ENCODE measurements around the gene MORF4L1.

The MORF4L1 gene

DNA sequence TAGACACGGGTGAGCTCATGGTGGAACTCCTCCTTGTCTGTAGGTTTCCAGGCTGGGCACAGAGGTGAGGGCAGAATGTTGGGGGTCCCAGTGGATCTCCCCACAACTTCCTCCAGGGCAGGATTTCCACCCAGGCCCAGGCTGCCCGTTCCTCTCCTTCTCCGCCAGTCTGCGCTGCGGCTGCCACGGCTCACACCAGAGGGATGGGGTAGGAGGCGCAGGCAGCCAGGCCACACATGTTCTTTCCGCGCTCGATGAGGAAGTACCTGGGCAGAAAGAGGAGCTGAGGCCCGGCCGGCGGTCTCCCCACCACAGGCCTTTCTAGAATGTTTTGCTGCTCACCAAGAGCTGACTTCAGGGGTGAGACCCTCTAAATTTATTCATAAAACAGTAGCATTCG is 49.2 kb downstream of the MORF4L1 start:
- DNase-seq (ENCODE audit: low read depth) = no peak
- TF ChIP-seq POLR2A (IDR thresholded peaks at IDR 0.05; ENCODE audit: extremely low read depth, insufficient read length) = no peak
- TF ChIP-seq, protein P1, sequence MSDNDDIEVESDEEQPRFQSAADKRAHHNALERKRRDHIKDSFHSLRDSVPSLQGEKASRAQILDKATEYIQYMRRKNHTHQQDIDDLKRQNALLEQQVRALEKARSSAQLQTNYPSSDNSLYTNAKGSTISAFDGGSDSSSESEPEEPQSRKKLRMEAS (IDR thresholded peaks at IDR 0.05; ENCODE audit: low read depth, low read length) = no peak
- TF ChIP-seq, protein P2, sequence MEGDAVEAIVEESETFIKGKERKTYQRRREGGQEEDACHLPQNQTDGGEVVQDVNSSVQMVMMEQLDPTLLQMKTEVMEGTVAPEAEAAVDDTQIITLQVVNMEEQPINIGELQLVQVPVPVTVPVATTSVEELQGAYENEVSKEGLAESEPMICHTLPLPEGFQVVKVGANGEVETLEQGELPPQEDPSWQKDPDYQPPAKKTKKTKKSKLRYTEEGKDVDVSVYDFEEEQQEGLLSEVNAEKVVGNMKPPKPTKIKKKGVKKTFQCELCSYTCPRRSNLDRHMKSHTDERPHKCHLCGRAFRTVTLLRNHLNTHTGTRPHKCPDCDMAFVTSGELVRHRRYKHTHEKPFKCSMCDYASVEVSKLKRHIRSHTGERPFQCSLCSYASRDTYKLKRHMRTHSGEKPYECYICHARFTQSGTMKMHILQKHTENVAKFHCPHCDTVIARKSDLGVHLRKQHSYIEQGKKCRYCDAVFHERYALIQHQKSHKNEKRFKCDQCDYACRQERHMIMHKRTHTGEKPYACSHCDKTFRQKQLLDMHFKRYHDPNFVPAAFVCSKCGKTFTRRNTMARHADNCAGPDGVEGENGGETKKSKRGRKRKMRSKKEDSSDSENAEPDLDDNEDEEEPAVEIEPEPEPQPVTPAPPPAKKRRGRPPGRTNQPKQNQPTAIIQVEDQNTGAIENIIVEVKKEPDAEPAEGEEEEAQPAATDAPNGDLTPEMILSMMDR (IDR thresholded peaks at IDR 0.05; ENCODE audit: low read depth, low read length) = no peak
- TF ChIP-seq MYC (IDR thresholded peaks at IDR 0.05; ENCODE audit: low read depth, low read length) = no peak
- H3K4me3 ChIP-seq (ENCODE audit: low read depth, low read length) = no peak overlapping the region

DNA sequence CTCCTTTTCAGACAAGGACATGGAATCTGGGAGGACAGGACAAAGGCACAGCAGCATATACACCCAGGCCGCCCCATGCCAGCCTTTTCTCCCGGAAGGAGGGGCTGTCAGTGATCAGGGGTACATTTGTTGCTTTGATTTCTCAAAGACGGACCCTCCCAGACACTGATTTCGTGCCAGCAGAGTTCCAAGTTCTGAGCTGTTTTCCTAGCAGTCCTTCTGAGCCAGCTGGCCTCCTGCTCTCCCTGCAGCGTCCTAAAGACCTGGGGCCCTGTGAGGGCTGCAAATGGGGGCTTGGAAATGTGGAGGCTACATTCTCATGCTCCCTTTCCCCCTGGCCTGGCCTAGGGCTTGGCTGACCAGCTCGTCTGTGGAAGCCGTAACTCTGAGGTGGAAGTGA is 49.8 kb downstream of the MORF4L1 start:
- H3K4me3 ChIP-seq (ENCODE audit: low read depth, low read length) = no peak overlapping the region
- no peak for TF ChIP-seq POLR2A (IDR thresholded peaks at IDR 0.05; ENCODE audit: extremely low read depth, insufficient read length)
- no peak for TF ChIP-seq MYC (IDR thresholded peaks at IDR 0.05; ENCODE audit: low read depth, low read length)
- TF ChIP-seq, protein P1 (IDR thresholded peaks at IDR 0.05; ENCODE audit: low read depth, low read length) = no peak
- no peak for DNase-seq (ENCODE audit: low read depth)

DNA sequence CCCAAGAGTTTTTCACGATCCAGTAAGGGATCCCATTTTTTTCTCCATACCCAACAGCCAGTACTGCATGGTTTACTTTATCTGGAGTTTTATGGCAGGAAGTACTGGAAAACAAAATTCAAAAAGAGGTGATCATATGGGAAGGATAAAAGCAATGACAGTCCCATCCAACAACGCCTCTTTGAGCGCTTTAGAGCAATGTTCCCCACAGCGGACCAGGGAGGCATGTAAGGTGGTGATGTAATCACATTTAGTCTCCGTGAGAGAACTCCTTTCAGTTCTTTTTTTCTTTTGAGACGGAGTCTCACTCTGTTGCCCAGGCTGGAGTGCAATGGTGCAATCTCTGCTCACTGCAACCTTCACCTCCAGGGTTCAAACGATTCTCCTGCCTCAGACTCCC is 50.3 kb downstream of the MORF4L1 start:
- TF ChIP-seq POLR2A (IDR thresholded peaks at IDR 0.05; ENCODE audit: extremely low read depth, insufficient read length) (no peak), MYC (IDR thresholded peaks at IDR 0.05; ENCODE audit: low read depth, low read length) (no peak)
- TF ChIP-seq, protein P2 (IDR thresholded peaks at IDR 0.05; ENCODE audit: low read depth, low read length) = no peak
- no peak for DNase-seq (ENCODE audit: low read depth)
- no peak overlapping the region for H3K4me3 ChIP-seq (ENCODE audit: low read depth, low read length)

DNA sequence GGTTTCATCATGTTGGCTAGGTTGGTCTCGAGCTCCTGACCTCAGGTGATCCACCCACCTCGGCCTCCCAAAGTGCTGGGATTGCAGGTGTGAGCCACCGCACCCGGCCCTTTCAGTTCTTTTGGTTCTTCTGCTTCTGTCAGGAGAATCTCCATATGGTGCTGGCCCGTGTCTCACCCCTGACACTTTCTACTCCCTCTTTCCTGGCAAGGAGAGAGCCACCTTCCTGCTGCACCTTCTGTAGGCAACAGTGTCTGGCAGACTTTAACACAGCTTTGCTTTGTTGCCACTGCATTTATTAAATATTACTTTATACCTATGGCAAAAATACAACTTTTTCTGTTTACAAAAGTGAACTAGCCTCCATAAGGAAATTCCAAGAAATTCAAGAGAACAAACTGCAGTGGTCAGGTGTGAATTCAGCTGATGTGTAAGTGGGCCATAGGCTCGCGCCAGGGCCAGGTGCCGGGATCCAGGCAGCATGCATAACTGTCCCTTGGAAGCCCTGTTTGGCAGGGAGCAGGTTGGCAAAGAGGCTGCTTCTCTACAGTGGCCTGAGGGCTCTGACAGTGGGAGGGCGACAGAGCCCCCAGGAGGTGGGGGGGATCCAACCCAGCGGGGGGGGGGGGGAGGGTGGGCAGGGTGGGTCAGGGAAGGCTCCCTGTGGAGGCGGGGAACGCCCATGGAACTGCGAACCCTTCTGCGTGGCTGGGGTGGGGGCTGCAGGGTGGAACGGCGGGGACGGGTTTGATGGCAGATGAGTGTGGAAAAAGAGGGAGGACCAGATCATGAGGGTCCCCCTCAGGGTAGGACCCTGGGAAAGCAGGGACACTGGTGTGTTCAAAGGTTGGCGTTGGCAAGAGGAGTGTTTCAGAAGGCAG is 51.0 kb downstream of the MORF4L1 start:
- TF ChIP-seq, protein P2 (IDR thresholded peaks at IDR 0.05; ENCODE audit: low read depth, low read length) = no peak
- TF ChIP-seq MYC (IDR thresholded peaks at IDR 0.05; ENCODE audit: low read depth, low read length) (no peak), POLR2A (IDR thresholded peaks at IDR 0.05; ENCODE audit: extremely low read depth, insufficient read length) (no peak)
- TF ChIP-seq, protein P1 (IDR thresholded peaks at IDR 0.05; ENCODE audit: low read depth, low read length) = no peak
- no peak for DNase-seq (ENCODE audit: low read depth)
- H3K4me3 ChIP-seq (ENCODE audit: low read depth, low read length) = no peak overlapping the region

DNA sequence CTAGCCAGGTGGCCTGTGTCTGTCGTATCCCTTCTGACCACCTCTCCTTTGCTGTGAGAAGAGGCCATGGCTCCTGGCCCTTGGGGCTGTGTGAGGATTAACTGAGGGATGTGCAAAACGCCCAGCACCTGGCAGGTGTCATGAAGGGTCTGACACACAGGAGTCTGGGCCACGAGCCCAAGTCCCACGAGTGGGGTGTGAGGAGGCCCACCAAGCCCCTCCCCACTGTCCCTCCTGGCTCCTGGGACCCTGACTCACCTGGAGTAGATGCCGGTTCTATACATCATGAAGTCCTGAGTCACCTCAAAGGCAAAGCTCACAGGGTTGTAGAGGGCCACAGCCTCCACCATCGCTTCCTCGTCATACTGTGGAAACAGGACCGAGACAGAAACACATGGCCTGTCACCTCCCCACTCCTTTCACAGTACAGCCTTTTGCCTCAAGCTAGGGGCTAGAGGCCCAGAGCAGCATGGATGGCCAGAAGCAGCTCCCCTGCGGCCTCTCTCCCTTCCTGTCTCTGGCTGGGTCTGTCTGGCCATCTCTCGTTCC is 52.5 kb downstream of the MORF4L1 start:
- no peak for DNase-seq (ENCODE audit: low read depth)
- TF ChIP-seq, protein P2 (IDR thresholded peaks at IDR 0.05; ENCODE audit: low read depth, low read length) = no peak
- TF ChIP-seq MYC (IDR thresholded peaks at IDR 0.05; ENCODE audit: low read depth, low read length) (no peak), POLR2A (IDR thresholded peaks at IDR 0.05; ENCODE audit: extremely low read depth, insufficient read length) (no peak)
- TF ChIP-seq, protein P1 (IDR thresholded peaks at IDR 0.05; ENCODE audit: low read depth, low read length) = no peak
- H3K4me3 ChIP-seq (ENCODE audit: low read depth, low read length) = no peak overlapping the region
